SH-SY5Y (cell line): ENCODE results near the gene RAD23A.

Source experiments
- GATA2 ChIP-seq: IDR thresholded peaks from 2 replicates; pipeline ENCODE4 v1.6.1; 2011; ENCODE audit warnings: mild to moderate bottlenecking, low read depth, low read length
- GATA3 ChIP-seq: IDR thresholded peaks from 2 replicates; pipeline ENCODE4 v1.6.1; 2011; ENCODE audit warnings: low read depth, mild to moderate bottlenecking, low read length, moderate library complexity

DNA sequence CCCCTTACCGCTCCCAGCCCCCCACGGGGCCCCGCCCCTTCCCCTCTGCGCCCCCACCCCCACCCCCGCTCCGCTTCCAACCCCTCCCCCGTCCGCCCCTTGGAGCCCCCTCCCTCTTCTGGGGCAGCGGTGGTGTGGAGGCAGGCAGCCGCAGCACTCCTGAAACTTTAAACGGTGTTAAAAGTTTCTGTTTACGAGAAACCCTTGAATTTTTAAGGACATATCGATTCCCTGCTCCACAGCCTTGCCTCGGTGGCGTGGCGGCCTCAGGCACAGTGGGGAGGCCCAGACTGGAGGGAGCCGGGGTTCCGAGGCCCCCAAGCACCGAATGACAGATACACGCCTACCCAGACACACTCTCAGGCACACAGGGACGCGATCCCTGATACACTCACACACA lies 44.8 kb downstream of the RAD23A start:
- TF ChIP-seq GATA2 (no peak), GATA3 (no peak)
